Transverse colon (tissue), 4 donors: ENCODE results near the gene E2F7. TPM values are rescaled to one million over a fixed set of nuclear protein-coding genes. Genes with fewer than 3 reads are reported as not detected.

Experiments used
- DNase-seq: peaks from one replicate; pipeline ENCODE4 v3.0.0-alpha.2; 2019
- H3K27ac ChIP-seq, 4 donors: fragments of 200-600 bp; sonication (generic); 2 replicates each; pipeline ENCODE4 v1.5.1; 2016 to 2018; ENCODE audit warnings: inconsistent platforms in 4 of 4
- H3K27me3 ChIP-seq: fragments of 200-600 bp; sonication (generic); 2 replicates; pipeline ENCODE4 v1.5.1; 2017; ENCODE audit warnings: inconsistent platforms
- H3K36me3 ChIP-seq, 4 donors: fragments of 200-600 bp; sonication (generic); 2 replicates each; pipeline ENCODE4 v1.5.1; 2017 to 2019; ENCODE audit warnings: inconsistent platforms in 4 of 4
- H3K4me1 ChIP-seq, 4 donors: fragments of 200-600 bp; sonication (generic); 2 replicates each; pipeline ENCODE4 v1.5.1; 2017 to 2020; ENCODE audit warnings: inconsistent platforms in 4 of 4
- H3K4me3 ChIP-seq, 4 donors: fragments of 200-600 bp; sonication (generic); 1 replicate in 1 of 4; 2 replicates in 3 of 4; pipeline versions ENCODE4 v1.5.1 to v1.6.1; 2017 to 2019; ENCODE audit warnings: inconsistent platforms in 4 of 4
- H3K9me3 ChIP-seq, 2 donors: fragments of 200-600 bp; sonication (generic); 2 replicates each; pipeline ENCODE4 v1.5.1; 2017 to 2019; ENCODE audit warnings: inconsistent platforms in 2 of 2
- CTCF ChIP-seq, 5 experiments: fragments of 200-600 bp in 3 of 5; fragments of 450-650 bp in 2 of 5; sonication (generic) in 3 of 5; IDR thresholded peaks; 1 replicate in 2 of 5; 2 replicates in 3 of 5; pipeline ENCODE4 v1.5.1; 2016 to 2017; ENCODE audit warnings: antibody characterized with exemption in 5 of 5, inconsistent platforms in 3 of 5, mild to moderate bottlenecking in 2 of 5, moderate library complexity in 1 of 5
- EP300 ChIP-seq: sonication (generic); formaldehyde crosslinking; IDR thresholded peaks from one replicate; pipeline ENCODE4 v1.6.1; 2017; ENCODE audit warnings: antibody characterized with exemption, low read depth
- POLR2A ChIP-seq: fragments of 450-650 bp; IDR thresholded peaks from one replicate; pipeline ENCODE4 v1.6.1; 2016; ENCODE audit warnings: antibody characterized with exemption, mild to moderate bottlenecking, moderate library complexity
- POLR2AphosphoS5 ChIP-seq, 3 donors: sonication (generic); formaldehyde crosslinking; IDR thresholded peaks; one replicate each; pipeline ENCODE4 v1.6.1; 2016; ENCODE audit warnings: antibody characterized with exemption in 3 of 3
- WGBS, 2 donors: methylation state at CpG; one replicate each; pipeline ENCODE4 v1.1.5; 2018; ENCODE audit warnings: low coverage in 1 of 2; 5-methylcytosine and 5-hydroxymethylcytosine counted together
- in situ Hi-C, 4 donors: fragments of 200-750 bp; cut with MboI; loops; one replicate each; pipeline versions ENCODE4 v1.15.0 to v1.15.1; 2017; ENCODE audit warnings: low sequenced_read_pairs in 3 of 4, low pct_ligation_motif_present in 1 of 4, low pct_unique_long_range_greater_than_20kb in 1 of 4
- intact Hi-C: fragments of 100-400 bp; cut with DNase I; formaldehyde crosslinking; loops from one replicate; pipeline ENCODE4 v1.15.1; 2023; ENCODE audit warnings: low total_unique reads
- total RNA-seq, 4 donors: library from RNA; depleted of rRNA; stranded (reverse); fragments of >200 nt; gene quantifications; one replicate each; pipeline ENCODE4 v1.1.0, GENCODE V29; 2016

E2F7 gene
- total RNA-seq, 4 donors from 2014 or later, result 0.20 to 0.79 (median 0.41) TPM; not detected in 1

- no peak for TF ChIP-seq CTCF (IDR thresholded peaks at IDR 0.05)
- intact Hi-C loops (no loop called here), in situ Hi-C loops (loop anchor here in 3 of 4 donors (25.0 kb wide), 1 partner anchor 390 kb away; no protein-coding TSS in a partner anchor)
- Histone ChIP-seq H3K4me3 (no peak overlapping the region), H3K36me3 (no peaks in the 10 kb centered on the region), H3K27me3 (no peaks in the 10 kb centered on the region), H3K4me1 (no peaks in the 10 kb centered on the region), H3K9me3 (no peaks in the 10 kb centered on the region), H3K27ac (no peak overlapping the region)
- WGBS, 2 donors, result 92 to 94% methylated on average over 2 to 3 of the region's 3 CpGs
- DNase-seq, result no peak
These were observed 63.0 kb downstream of the E2F7 start for GRCh38 chr12:77002382-77002781.

- no peak for TF ChIP-seq CTCF (IDR thresholded peaks at IDR 0.05)
These were observed 64.1 kb downstream of the E2F7 start for GRCh38 chr12:77001276-77001675.

GRCh38 chr12:76998908-76999556, 66.3 kb downstream of the E2F7 start:
- in situ Hi-C loops, result no loop called here

More at GRCh38 chr12:77001276-77001675, 64.1 kb downstream of the E2F7 start:
- H3K9me3 ChIP-seq, result no peaks in the 10 kb centered on the region
- no peak for DNase-seq
- H3K4me1 ChIP-seq, result no peaks in the 10 kb centered on the region
- in situ Hi-C loops, result loop anchor here in 3 of 4 donors (25.0 kb wide), 1 partner anchor 389 kb away; no protein-coding TSS in a partner anchor
- no peak overlapping the region for H3K4me3 ChIP-seq
- no peaks in the 10 kb centered on the region for H3K36me3 ChIP-seq
- intact Hi-C loops, result no loop called here
- no peaks in the 10 kb centered on the region for H3K27me3 ChIP-seq
- no peak overlapping the region for H3K27ac ChIP-seq
- WGBS, 2 donors, result 85 to 93% methylated on average over 7 to 18 of the region's 18 CpGs

GRCh38 chr12:76998386-76998785, 67.0 kb downstream of the E2F7 start:
- in situ Hi-C loops (no loop called here), intact Hi-C loops (no loop called here)
- no peak overlapping the region for H3K4me3 ChIP-seq
- no peaks in the 10 kb centered on the region for H3K27me3 ChIP-seq
- no peak overlapping the region for H3K27ac ChIP-seq
- no peaks in the 10 kb centered on the region for H3K9me3 ChIP-seq
- DNase-seq, result no peak
- H3K36me3 ChIP-seq, result no peaks in the 10 kb centered on the region
- TF ChIP-seq CTCF (IDR thresholded peaks at IDR 0.05) (no peak), POLR2AphosphoS5 (IDR thresholded peaks at IDR 0.05) (no peak), EP300 (no peak), POLR2A (no peak)
- WGBS, 2 donors, result 50 to 55% methylated on average over 4 of the region's 4 CpGs
- no peaks in the 10 kb centered on the region for H3K4me1 ChIP-seq

More at GRCh38 chr12:76998908-76999556, 66.3 kb downstream of the E2F7 start:
- no peaks in the 10 kb centered on the region for H3K4me1 ChIP-seq
- intact Hi-C loops, result no loop called here
- H3K36me3 ChIP-seq, result no peaks in the 10 kb centered on the region
- H3K9me3 ChIP-seq, result no peaks in the 10 kb centered on the region
- no peak overlapping the region for H3K4me3 ChIP-seq
- H3K27me3 ChIP-seq, result no peaks in the 10 kb centered on the region
- 80 to 85% methylated on average over 2 of the region's 2 CpGs for WGBS, 2 donors
- DNase-seq, result no peak
- H3K27ac ChIP-seq, result no peak overlapping the region
- TF ChIP-seq CTCF (IDR thresholded peaks at IDR 0.05) (no peak), EP300 (no peak), POLR2AphosphoS5 (IDR thresholded peaks at IDR 0.05) (no peak), POLR2A (no peak)
